ENCODE measurements around the gene ISYNA1.

ISYNA1 gene

DNA sequence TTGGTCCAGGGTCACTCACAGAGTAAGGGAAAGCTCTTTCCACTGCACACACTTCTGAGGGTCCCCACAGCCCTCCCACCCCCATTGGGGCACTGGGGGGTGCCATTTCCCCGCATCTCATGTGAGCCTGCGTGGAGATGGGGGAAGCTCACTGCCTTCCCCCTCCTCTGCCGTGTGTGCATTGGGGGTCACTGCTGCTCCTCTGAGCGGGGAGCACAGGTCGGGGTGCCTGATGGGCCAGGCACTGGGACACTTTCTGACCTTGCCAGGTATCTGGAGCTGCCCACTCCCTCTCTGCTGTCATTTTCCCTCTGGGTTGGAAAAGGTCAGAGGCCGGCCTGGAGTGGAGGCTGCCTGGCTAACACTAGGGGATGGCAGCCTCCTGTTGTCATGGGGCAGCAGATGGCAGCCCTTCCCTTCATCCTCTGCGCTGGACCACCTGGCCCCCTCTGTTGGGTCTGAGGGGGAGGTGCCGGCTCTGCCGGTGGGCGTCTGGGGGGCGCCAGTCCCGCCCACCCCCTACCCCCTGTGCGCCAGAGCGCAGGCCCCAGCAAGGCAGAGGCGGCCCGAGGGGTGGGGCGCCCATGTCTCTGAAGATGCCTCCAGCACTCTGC is 9.7 kb downstream of the ISYNA1 start:
- peak overlapping the region; percentile 69 for H3K4me2 ChIP-seq (ENCODE audit: low read length)
- H3K9me3 ChIP-seq (ENCODE audit: control insufficient read depth, low read length): no peaks in the 10 kb centered on the region
- no peaks in the 10 kb centered on the region for H3K36me3 ChIP-seq (ENCODE audit: control insufficient read depth, insufficient read depth, low read length)
- TF ChIP-seq, protein P1, sequence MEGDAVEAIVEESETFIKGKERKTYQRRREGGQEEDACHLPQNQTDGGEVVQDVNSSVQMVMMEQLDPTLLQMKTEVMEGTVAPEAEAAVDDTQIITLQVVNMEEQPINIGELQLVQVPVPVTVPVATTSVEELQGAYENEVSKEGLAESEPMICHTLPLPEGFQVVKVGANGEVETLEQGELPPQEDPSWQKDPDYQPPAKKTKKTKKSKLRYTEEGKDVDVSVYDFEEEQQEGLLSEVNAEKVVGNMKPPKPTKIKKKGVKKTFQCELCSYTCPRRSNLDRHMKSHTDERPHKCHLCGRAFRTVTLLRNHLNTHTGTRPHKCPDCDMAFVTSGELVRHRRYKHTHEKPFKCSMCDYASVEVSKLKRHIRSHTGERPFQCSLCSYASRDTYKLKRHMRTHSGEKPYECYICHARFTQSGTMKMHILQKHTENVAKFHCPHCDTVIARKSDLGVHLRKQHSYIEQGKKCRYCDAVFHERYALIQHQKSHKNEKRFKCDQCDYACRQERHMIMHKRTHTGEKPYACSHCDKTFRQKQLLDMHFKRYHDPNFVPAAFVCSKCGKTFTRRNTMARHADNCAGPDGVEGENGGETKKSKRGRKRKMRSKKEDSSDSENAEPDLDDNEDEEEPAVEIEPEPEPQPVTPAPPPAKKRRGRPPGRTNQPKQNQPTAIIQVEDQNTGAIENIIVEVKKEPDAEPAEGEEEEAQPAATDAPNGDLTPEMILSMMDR (IDR thresholded peaks at IDR 0.05): no peak
- no peaks in the 10 kb centered on the region for H3K27me3 ChIP-seq (ENCODE audit: control insufficient read depth, insufficient read depth, low read length)
- H3K27ac ChIP-seq: no peak overlapping the region
- no peak overlapping the region for H2AFZ ChIP-seq
- no peak overlapping the region for H3K9ac ChIP-seq
- peaks cover 24% of the 10 kb centered on the region for H3K4me1 ChIP-seq
- peaks cover 7% of the 10 kb centered on the region for H3K79me2 ChIP-seq
- peak overlapping the region; percentile 43 for H3K4me3 ChIP-seq (ENCODE audit: low read depth, low read length)

DNA sequence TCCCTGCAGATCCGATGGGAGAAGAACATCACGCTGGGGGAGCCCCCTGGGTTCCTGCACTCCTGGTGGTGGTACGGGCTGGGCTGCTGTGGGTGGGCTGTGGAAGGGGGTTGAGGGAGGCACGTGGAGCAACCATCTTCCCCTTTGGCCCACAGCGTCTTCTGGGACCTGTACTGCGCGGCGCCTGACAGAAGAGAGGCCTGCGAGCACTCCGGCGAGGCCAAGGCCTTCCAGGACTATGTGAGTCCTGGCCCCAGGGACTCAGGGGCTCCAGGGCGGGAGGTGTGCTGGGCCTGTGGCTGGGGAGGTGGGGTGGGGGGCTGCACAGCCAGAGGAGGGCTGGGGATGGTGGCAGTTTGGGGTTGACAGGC is 10.2 kb downstream of the ISYNA1 start:
- Histone ChIP-seq H3K27ac (no peak overlapping the region), H3K36me3 (ENCODE audit: control insufficient read depth, insufficient read depth, low read length) (no peaks in the 10 kb centered on the region), H3K9ac (no peak overlapping the region), H3K4me2 (ENCODE audit: low read length) (no peak overlapping the region), H3K9me3 (ENCODE audit: control insufficient read depth, low read length) (no peaks in the 10 kb centered on the region), H2AFZ (no peak overlapping the region), H3K79me2 (peaks cover 7% of the 10 kb centered on the region), H3K4me1 (peaks cover 24% of the 10 kb centered on the region), H3K4me3 (ENCODE audit: low read depth, low read length) (no peak overlapping the region), H3K27me3 (ENCODE audit: control insufficient read depth, insufficient read depth, low read length) (no peaks in the 10 kb centered on the region)
- TF ChIP-seq, protein P1 (IDR thresholded peaks at IDR 0.05): no peak

DNA sequence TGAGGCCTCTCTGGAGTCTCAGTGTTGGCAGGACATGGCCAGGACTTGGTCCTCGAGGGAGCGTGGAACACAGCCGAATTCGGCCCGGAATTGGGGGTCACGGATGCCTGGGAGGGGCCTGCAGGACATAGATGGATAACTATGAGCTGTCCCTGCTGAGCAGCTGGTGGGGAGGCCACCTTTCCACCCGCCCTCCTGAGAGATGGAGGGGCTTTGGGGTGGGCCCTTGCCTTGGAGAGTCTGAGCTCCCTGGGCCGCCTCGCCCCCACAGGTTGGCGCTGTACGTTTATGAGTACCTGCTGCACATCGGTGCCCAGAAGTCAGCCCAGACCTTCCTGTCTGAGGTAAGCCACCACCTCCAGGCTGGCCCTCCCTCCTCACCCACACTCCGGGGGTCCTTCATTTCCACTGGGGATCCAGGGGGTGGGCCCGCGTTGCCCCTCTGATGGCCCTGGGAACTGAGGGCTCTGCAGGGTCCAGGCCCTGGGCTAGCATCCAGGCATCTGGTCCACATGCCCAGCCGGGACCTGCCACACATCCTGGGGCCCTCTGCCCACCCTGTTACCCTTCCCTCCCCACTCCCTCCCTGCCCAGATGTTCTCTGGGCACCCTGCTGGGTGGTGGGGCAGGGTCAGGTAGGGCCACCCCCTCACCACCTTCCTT is 10.7 kb downstream of the ISYNA1 start:
- Histone ChIP-seq H3K9ac (no peak overlapping the region), H3K4me1 (peaks cover 24% of the 10 kb centered on the region), H3K4me2 (ENCODE audit: low read length) (no peak overlapping the region), H2AFZ (no peak overlapping the region), H3K36me3 (ENCODE audit: control insufficient read depth, insufficient read depth, low read length) (no peaks in the 10 kb centered on the region), H3K9me3 (ENCODE audit: control insufficient read depth, low read length) (no peaks in the 10 kb centered on the region), H3K79me2 (peaks cover 7% of the 10 kb centered on the region), H3K4me3 (ENCODE audit: low read depth, low read length) (no peak overlapping the region), H3K27me3 (ENCODE audit: control insufficient read depth, insufficient read depth, low read length) (no peaks in the 10 kb centered on the region), H3K27ac (no peak overlapping the region)
- TF ChIP-seq, protein P1 (IDR thresholded peaks at IDR 0.05): no peak

DNA sequence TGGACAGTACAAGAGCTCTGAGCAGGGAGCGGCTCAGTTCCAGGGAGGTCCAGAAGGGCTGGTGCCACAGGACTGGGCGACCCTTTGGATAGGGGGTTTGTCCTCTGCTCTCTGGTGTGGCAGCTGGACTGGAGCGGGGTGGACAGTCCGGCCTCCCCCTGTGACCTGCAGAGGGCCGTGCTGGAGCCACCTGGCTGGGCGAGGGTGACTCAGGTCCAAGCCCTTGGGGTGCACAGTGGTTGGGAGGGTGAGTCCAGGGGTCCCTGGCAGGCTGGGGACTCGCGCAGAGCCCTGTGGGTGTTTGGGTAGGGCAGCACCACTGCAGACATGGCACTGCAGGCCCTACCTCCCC is 11.5 kb downstream of the ISYNA1 start:
- no peak overlapping the region for H3K4me3 ChIP-seq (ENCODE audit: low read depth, low read length)

More for the DNA sequence above, 11.5 kb downstream of the ISYNA1 start:
- TF ChIP-seq, protein P1 (IDR thresholded peaks at IDR 0.05): no peak
- Histone ChIP-seq H3K9ac (no peak overlapping the region), H3K9me3 (ENCODE audit: control insufficient read depth, low read length) (no peaks in the 10 kb centered on the region), H3K27ac (no peak overlapping the region), H3K36me3 (ENCODE audit: control insufficient read depth, insufficient read depth, low read length) (no peaks in the 10 kb centered on the region), H3K4me1 (peaks cover 19% of the 10 kb centered on the region), H3K27me3 (ENCODE audit: control insufficient read depth, insufficient read depth, low read length) (no peaks in the 10 kb centered on the region), H3K79me2 (peaks cover 7% of the 10 kb centered on the region), H3K4me2 (ENCODE audit: low read length) (no peak overlapping the region), H2AFZ (no peak overlapping the region)
